NCI-H1417 treated with DMSO at 0.1 percent for 48 hours (cell line): ENCODE results near the gene CDX1.

Source experiments
- DNase-seq: peaks from one replicate; lab custom pipeline; 2025; lab: John Stamatoyannopoulos, UW

The CDX1 gene

DNA sequence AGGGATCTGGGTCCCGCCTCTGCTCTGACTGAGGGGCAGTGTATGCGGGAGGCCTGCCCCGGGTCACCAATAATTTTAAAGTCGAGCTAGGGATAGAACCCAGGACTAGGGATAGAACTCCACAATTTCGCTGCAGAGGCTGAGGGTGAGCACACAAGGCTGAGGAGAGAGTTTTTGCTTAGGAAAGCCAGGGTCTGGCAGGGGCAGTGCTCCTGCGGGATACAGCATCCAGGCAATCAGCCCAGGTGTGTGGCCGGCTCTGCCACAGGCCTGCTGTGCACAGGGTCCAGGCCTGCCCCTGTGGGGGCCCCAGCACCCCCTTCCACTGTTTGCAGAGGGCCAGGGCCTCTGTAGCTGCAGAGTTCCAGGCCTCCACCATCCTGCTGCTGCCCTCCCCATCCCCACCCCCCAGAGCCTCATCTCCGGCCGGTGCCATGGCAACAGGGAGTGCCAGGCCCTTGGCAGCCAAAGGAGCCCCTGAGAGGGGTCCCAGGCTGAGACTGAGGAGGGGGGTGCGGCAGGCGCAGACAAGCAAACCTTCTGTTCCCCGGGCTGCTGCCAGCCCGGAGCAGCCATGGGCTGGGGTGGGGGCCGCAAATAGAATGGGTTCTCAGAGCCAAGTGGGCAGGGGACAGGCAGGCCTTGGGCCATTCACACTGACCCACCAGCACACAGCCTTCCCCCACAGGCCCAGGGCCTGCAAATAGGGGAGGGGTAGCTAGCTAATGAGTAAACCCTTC, 19.5 kb upstream of the CDX1 start:
- no peak for DNase-seq

DNA sequence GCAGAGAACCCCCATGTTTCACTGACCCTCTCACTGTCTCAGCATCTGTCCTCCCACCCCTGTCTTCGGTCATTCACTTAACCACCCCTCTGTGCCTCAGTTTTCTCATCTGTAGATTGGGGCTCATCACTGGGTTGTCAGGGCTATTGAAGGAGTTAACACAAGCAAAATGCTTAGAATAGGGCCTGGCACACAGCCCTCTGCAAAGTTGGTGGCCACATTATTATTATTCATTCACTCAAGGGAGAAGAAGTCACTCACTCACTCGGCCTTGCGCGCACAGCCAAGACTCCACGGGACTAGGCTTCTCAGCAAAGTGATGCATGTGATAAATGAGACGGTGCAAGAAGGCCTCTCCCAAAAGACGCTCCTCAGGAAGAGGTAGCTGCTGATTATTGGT, 18.9 kb upstream of the CDX1 start:
- no peak for DNase-seq

DNA sequence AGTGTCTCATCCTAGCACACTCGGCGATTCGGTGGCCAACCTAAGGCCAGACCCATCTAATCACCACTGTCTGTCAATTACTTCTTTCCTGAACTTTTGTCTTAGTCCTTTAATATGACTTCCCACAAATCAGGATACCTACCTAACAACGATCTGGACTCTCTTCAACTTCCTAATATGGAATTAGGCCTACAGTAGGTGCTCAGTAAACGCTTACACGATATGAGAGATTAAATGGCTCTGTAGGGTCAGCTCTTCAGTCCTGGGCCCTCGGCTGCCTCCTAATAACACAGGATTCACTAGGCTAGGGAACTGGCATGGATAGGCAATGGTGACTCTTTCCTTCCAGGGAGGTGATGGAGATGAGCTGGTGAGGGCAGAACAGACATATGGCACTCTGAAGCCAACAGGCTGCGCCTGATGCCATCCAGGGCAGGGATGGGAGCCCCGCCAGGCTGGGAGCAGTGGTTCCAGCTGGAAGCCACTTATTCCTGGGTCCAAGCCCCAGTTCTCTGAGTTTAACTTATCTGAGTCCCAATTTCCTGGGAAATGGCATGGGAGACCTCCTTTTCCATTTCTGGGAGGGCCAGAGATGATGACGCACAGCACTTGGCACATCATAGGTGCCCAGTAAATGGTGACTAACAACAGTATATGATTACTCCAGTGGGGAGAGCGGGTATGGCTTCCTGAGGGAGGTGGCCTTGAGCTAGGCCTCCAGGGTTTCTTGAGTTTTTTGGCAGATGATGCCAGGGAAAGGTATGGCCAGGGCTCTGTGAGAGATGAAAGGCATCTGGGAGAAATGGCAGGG, 18.3 kb upstream of the CDX1 start:
- DNase-seq = no peak

DNA sequence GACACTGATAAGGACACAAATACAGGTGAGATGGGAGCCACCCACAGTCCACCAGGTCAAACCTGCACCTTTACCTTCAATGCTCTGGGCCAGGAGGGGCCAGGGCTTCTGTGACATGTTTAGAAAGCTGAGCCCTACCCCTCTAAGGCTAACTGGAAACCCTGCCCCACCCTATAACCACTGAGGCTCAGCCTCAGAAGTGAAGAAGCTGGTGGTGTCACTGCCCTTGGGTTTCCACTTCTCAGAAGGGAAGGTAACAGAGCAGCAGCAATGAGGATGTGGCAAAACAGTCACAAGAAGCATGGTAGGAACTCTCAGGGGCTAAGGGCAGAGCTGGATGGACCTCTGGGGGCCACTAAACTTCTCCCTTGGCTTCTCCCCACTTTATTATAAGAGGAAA, 17.0 kb upstream of the CDX1 start:
- no peak for DNase-seq

DNA sequence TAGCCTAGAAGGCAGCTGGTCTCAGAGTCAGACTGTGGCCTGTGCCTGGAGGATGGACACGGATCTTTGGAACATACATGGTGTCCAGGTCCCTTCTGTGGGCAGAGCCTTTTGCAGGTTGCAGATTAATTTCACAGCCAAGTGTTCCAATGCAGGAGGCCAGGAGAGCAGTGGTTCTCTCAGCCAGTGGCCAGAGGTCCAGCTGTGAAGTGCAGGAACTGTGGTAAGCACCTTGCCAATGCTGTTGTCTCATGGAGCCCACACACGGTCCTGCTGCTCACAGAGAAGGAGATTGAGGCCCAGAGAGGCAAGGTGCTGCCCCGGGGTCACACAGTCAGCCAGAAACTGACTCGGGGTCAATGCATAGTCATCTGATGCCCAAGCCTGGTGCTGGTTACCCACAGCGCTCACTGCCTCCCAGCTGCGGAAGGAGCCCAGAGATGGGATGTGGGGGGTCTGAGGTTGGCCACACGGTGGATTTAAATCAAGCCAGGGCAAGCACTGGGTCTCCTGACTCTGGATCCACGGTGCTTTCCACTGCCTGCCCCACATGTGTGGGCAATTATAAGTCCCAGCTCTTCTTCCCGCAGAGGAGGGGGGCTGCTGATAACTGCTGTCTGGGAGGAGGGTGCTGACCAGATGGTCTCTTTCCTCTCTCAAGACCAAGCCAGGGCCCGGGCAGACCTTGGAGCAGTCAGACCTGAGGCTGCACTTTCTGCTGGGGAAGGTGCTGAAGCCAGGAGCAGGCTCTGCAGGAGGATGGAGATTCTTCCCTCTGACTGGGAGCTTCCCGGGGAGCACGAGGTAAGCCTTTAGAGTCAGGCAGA, 13.7 kb upstream of the CDX1 start:
- DNase-seq = no peak

DNA sequence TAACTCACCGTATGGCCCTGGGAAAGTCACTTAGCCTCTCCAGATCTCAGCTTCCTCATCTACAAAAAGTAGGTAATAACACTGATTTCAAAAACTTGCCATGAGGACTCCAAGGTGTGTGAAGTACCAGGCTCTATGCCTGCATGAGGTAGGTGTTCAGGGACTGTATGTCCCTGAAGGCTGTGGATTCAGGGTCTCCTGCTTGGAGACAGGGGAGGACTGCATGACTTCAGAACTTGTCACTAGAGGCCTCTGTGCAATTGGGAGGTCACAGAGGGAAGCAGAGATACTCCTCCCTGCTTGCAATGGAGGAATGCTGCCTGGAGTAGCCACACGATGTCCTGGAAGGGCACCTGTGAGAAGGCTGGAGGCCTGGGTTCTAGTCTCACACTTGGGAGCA, 13.1 kb upstream of the CDX1 start:
- DNase-seq = no peak

DNA sequence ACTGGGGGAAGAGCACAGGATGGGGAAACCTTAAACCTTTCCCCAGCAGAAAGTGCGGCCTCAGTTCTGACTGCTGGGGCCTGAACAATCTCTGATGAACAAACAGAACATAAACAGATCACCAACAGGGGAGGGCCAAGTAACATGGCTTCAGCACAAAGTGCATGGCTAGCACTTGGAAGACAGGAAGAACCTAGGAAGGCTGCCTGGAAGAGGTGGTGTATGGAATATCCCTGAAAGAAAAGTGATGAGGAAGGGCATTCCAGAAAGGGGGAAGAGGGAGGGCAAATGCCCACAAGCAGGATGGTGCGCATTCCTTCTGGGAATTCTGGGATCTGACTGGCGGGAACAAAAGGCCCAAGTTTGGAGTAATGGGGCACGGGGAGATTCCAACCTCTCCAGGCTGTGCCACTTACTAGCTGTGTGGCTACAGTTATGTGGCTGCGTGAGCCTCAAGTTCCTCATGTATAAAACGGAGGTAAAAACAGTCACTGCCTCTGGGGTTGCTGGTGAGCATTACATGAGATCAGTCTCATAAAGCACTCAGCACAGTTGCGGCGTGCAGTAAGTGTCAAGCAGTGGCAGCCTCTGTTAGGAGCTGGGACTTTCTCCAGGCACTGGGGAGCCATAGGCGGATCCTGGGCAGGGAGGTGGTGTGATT, 12.5 kb upstream of the CDX1 start:
- no peak for DNase-seq

DNA sequence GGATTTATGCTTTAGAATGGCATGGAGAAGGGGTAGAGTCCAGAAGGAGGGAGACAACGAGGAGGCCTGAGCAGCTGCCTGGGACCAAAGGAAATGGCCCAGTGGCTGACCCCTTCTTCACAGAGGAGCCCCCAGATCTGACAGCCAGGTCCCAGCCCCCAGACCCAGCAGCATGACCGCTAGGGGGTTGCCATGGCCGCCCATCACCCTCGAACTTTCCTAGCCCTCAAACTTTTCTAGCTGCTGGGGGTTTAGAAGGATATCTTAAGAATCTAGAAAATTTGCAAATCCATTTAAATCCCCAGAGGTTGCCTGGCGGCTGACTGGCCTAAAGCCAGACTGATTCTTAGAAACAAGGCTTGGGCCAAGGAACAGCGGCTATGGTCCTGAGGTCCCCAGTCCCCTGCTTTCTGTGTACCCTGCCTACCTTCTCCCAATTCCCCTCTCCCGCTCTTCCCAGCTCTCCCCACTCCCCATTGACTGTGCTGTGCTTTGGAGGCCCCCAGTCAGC, 11.9 kb upstream of the CDX1 start:
- no peak for DNase-seq

DNA sequence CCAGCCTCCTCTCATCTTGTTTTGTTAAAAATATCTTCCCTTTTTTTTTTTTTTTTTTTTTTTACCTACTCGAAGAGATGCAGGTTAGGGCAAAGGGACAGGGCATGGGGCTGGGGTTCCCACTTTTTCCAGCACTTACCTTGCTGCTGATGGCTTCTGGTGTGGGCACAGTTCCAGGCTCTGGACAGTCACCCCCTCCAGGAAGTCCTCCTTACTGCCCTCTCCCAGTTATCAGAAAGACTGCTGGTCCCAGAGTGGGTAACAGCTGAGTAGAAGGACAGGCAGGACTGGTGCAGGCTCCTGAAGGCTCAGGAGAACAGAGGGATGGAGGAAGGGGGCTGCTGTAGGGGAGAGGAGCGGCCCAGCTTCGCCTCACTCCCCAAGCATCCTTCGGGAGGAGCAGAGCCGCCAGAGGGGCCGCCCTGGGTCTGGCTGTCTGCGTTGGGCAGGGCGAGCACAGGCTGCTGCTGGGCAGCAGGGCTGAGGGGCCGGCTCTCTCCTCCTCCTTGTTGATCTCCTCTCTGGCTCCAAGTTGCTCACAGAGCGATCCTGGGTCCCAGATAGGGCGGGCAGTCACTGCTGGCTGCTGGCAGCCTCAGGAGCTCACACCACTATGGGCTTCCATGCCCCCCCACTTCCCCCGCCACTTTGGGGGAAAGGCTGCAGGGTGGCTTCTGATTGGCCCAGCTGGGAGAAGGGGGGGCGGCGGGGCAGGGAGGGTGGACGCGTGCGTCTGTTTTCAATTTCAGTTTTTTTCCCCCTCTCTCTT, 11.1 kb upstream of the CDX1 start, which contains the start of gene PDGFRB:
Gene PDGFRB, minus strand, starts transcription at position 588 of the 769 bp plus-strand sequence. CDS start 18,798 bp downstream, outside the sequence.
- DNase-seq = no peak

DNA sequence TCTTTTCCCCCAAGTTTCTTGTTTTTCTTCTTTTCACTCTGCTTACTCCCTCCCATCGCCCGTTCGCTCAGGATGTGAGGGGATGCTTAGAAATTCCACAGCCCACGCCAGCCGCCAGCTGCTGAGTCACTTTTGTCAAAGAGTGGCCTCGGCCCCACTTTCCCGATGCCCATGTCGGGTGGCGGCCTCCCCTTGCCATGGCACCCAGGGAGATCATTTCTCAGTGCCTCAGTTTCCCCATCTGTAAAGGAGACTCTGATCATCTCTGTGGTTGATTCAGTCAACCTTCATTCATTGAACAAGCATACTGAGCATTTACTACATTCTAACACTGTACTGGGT, 10.6 kb upstream of the CDX1 start:
- DNase-seq = no peak

DNA sequence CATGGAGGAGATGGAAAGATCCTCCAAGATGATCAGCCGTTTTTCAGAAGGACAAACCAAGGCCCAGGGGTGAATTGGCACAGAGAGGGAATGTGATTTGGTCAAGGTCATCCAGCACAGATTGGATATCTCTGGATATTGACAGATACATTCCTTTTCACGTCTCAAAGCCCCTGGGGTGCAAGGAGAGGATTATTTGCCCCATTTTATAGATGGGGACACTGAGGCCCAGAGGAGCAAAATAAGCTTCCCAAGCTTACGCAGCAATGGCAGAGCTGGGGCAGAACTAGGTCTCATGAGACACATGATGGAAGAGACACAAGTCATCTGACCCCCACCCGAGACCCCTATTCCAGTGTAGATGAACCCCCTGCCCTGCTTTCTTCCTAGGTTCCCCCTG, 10.0 kb upstream of the CDX1 start:
- no peak for DNase-seq

DNA sequence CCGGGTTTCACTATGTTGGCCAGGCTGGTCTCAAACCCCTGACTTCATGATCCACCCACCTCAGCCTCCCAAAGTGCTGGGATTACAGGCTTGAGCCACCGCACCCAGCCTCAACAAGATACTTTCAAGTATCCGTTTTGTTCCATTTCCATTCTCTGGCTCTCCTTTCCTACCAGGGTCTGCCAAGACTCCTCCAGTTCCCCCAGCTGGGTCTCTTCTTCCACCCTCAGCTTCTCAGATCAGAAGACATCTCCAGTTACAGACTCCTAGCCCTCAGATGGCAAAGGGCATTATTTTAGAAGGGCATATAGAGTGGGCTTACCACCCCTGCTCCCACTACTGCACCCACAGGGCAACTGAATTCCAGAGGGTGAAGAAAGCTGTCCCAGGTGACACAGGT, 9.4 kb upstream of the CDX1 start:
- no peak for DNase-seq

DNA sequence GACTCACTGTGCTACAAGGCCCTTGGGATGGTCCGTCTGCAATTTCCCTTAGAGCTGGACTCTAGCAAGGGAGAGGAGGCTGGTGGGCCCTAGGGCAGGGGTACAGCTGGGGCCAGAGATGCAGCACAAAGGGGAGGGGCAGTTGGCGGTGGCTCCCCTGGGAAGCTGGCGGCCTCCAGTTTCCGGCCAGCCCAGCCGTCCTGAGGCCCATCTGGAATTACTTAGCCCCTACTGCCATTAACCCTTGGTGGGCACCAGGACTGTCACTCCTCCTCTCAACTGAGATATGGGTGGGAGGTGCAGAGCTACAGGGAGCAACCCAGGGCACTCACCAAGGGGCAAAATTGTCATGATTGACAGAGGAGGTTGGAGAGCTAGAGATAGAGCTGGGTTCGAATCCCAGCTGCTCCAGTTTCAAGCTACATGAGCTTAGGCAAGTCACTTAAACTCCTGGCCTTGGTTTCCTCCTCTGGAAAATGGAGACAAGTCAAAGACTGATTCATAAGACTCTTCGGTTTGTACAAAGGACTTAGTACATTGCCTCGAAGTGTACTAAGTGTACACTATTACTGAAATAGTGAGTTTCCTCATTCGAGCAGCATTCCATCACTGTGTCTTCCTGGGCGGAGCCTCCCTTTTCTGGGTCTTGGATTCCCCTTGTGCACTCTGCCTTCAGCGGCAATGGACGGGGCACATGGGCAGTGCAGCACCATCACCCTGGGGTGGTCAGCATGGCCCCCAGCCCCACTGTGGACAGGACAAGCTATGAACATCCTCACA, 8.2 kb upstream of the CDX1 start:
- no peak for DNase-seq

DNA sequence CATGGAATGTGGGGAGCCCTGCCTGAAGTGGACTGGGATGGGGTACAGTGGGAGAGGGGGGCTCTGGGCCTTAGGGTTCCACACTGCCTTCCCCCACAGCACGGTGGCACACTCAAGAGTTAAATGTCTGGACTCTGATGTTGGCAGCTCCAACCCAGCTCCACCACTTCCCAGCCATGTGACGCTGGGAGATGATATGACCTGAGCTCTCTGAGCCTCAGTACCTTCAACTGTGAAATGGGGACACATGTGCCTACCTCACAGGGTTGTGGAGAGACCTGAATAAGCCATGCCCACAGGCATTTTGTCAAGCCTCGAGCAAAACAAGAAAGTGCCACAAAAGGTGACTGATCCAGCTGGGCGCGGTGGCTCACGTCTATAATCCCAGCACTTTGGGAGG, 7.5 kb upstream of the CDX1 start:
- no peak for DNase-seq

DNA sequence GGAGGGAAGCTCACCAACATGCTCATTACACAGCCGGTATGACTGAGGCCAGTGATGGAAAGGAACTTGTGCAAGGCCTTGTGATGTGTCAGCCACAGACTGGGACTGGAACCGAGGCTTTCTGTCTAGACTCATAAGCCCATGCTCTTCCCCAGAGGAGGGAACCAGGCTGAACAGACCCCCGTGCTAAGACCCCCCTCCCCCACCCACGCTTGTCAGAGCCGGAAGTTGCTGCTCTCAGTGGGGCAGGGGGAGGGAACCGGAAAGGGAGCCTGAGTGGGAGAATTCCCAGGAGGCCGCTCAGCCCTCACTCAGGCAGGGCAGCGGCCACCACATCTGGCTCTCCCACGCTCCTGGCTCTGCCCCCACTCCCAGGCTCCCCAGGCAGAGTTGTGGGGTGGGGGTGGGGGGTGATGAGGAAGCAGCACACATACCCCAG, 6.8 kb upstream of the CDX1 start:
- DNase-seq = no peak

DNA sequence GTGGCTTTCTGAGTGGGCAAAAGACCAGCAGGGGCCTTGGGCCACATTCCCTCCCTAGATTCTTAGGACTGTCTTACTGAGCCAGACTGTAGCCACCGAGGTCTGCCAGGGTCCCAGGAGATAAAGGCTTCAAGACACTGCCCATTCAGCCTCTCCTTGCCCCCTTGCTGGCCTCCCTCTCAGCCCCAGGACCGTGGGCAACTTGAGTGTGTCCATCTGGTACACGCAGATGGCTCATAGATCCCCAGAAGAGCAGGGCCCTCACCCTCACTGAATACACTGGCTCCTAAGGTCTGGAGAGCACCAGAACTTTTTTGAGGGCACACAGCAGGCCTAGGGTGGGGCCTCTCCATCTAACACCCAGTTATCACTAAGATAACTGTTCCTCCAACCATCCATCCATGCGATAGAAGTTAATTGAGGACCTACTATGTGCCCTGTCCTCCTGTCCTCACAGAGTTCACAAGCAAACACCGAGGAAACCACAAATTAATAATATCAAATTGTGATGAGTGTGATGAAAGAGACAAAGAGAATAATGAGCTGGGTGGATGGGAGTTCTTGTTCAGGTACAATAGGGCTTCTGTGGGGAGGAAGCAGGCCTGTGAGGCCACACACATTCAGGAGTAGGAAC, 6.0 kb upstream of the CDX1 start:
- DNase-seq = no peak

DNA sequence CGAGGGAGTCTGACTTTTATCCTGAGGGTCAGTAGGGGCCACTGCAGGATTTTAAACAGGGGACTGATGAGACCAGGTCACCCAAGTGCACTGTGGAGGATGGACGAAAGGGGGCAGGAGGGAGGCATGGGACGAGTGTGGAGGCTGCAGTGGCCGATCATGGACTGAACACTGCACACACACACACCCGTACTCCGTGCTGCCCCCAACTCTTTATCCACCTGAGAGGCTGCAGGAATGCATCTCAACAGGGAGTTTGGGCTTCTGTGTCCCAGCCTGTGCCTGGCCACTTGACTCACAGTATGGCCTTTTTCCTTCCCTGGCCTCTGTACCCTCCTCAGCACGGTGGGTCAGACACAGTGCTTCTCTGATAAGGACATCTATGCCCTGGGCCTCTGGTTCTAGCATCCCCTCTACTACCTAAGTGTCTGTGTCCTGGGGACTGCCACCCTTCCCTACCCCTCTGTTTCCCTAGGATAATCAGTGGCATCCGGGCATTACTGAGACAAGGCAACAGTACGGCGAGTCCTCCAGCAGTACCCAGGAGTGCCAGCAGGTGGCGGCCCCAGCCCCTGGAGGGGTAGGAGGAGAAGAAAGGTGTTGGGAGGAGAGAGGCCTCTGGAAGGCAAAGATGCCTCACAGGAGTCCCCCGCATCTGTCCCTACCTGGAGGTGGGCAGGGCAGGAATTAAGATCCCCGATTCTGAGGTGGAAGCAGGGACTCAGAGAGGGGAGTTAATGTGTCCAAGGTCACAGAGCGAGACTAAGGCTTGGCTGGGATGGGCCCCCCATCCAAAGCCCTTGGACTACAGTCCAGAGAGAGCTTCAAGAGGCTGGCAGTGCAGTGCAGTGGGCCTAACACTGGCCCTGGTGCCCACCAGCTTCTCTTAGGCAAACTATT, 5.1 kb upstream of the CDX1 start:
- no peak for DNase-seq

DNA sequence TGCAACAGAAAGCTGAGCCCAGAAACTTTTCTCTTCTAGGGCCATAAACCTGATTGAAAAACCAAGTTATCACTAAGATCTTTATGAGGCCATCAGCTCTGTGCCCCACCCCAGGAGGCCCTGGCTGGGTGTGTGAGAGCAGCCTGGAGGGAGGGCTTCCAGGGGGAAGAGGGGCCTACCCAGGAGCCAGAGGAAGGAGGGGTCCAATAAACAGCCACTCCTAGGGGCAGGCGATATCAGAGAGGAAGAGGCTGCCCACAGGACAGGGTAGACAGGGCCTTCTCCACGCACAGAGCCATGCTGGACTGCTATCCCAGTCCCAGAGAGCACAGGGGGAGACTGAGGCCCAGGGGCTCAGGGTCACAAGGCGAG, 4.5 kb upstream of the CDX1 start:
- DNase-seq = no peak

DNA sequence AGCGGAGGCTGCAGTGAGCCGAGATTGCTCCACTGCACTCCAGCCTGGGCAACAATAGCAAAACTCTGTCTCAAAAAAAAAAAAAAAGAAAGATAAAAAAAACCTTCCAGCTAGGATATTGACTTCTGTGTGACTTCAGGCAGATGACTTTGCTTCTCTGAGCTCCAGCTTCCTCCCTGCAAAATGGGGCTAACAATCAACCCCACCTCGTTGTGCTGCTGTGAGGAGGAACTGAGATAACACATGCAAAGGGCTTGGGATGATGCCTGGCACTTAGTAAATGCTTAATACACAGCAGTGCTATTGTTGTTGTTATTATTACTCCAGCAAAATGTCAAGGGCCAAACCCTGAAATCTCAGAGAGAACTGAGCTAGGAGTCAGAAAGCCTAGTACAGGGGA, 3.5 kb upstream of the CDX1 start:
- DNase-seq = no peak
